GM23338 (cell line): ENCODE measurements around the gene CFAP410. TPM values are rescaled to one million over a fixed set of nuclear protein-coding genes. Genes with fewer than 3 reads are reported as not detected.

Experiments
- ATAC-seq: fragments of 200-7000 bp; cut with Tn5 transposase; 3 replicates; pipeline ENCODE4 v1.9.1; 2020
- DNase-seq: peaks from one replicate; pipeline ENCODE4 v3.0.0-alpha.2; 2015; ENCODE audit warnings: low spot score
- H2AFZ ChIP-seq: fragments of 200-600 bp; sonication (generic); 2 replicates; pipeline ENCODE4 v1.8.0; 2016; ENCODE audit warnings: antibody characterized with exemption, mild to moderate bottlenecking, moderate library complexity
- H3F3A ChIP-seq: fragments of 200-600 bp; sonication (generic); replicated peaks from 2 replicates; pipeline ENCODE4 v1.8.0; 2017; ENCODE audit warnings: antibody characterized with exemption, mixed run types, low read depth
- H3K27ac ChIP-seq: fragments of 200-600 bp; sonication (generic); 2 replicates; pipeline ENCODE4 v1.6.1; 2016; ENCODE audit warnings: low read depth
- H3K27me3 ChIP-seq: fragments of 200-600 bp; sonication (generic); 2 replicates; pipeline ENCODE4 v1.8.0; 2016; ENCODE audit warnings: mild to moderate bottlenecking, mixed run types, moderate library complexity; ENCODE audit not compliant: insufficient read depth
- H3K36me3 ChIP-seq: fragments of 200-600 bp; sonication (generic); 2 replicates; pipeline ENCODE4 v1.8.0; 2016; ENCODE audit warnings: mild to moderate bottlenecking; ENCODE audit not compliant: insufficient read depth
- H3K4me1 ChIP-seq: fragments of 200-600 bp; sonication (generic); 2 replicates; pipeline ENCODE4 v1.8.0; 2016; ENCODE audit warnings: mild to moderate bottlenecking, moderate library complexity; ENCODE audit not compliant: insufficient read depth
- H3K4me2 ChIP-seq: fragments of 200-600 bp; sonication (generic); 2 replicates; pipeline ENCODE4 v1.7.1; 2017; ENCODE audit warnings: mixed run types
- H3K4me3 ChIP-seq: fragments of 200-600 bp; sonication (generic); 2 replicates; pipeline ENCODE4 v1.6.1; 2016; ENCODE audit warnings: mixed run types
- H3K79me2 ChIP-seq: fragments of 200-600 bp; sonication (generic); replicated peaks from 2 replicates; pipeline ENCODE4 v1.8.0; 2017; ENCODE audit warnings: mild to moderate bottlenecking; ENCODE audit not compliant: insufficient read depth
- H3K9me2 ChIP-seq: fragments of 200-600 bp; sonication (generic); 2 replicates; pipeline ENCODE4 v1.8.0; 2017; ENCODE audit not compliant: insufficient read depth
- H4K20me1 ChIP-seq: fragments of 200-600 bp; sonication (generic); replicated peaks from 2 replicates; pipeline ENCODE4 v1.8.0; 2017; ENCODE audit warnings: mild to moderate bottlenecking; ENCODE audit not compliant: insufficient read depth
- H3K27ac Mint-ChIP-seq: 2 replicates; pipeline ENCODE4 v1.8.0; 2020; ENCODE audit warnings: inconsistent platforms, mild to moderate bottlenecking, moderate library complexity, mixed read lengths
- H3K27me3 Mint-ChIP-seq: 3 replicates; pipeline ENCODE4 v1.8.0; 2022; ENCODE audit warnings: low read depth, mild to moderate bottlenecking, moderate library complexity, mixed read lengths, inconsistent platforms; ENCODE audit not compliant: insufficient read depth, poor library complexity
- H3K36me3 Mint-ChIP-seq: 3 replicates; pipeline ENCODE4 v1.8.0; 2021; ENCODE audit warnings: low read depth, mild to moderate bottlenecking, inconsistent platforms, moderate library complexity, mixed read lengths
- H3K4me1 Mint-ChIP-seq: 3 replicates; pipeline ENCODE4 v1.8.0; 2020; ENCODE audit warnings: mild to moderate bottlenecking, inconsistent platforms, mixed read lengths
- H3K4me3 Mint-ChIP-seq: 3 replicates; pipeline ENCODE4 v1.8.0; 2021; ENCODE audit warnings: moderate library complexity, mild to moderate bottlenecking, inconsistent platforms, mixed read lengths
- H3K9me3 Mint-ChIP-seq: 3 replicates; pipeline ENCODE4 v1.8.0; 2020; ENCODE audit warnings: moderate library complexity, mild to moderate bottlenecking, inconsistent platforms, mixed read lengths
- CREB1 ChIP-seq: fragments of 250-450 bp; sonication (Bioruptor Pico); IDR thresholded peaks from 2 replicates; pipeline ENCODE4 v1.5.0; 2020; ENCODE audit warnings: low read depth, mild to moderate bottlenecking, moderate library complexity
- CTCF ChIP-seq, 2 experiments: fragments of 200-600 bp in 1 of 2; sonication (generic) in 1 of 2; conservative IDR thresholded peaks; 2 replicates each; pipeline versions ENCODE4 v1.5.1 to v1.6.1; 2016 to 2017; ENCODE audit warnings: antibody characterized with exemption in 2 of 2, low read depth in 2 of 2, mild to moderate bottlenecking in 2 of 2, moderate library complexity in 1 of 2
- ETS1 ChIP-seq: IDR thresholded peaks from 2 replicates; pipeline ENCODE4 v1.6.1; 2016; ENCODE audit warnings: antibody characterized with exemption
- EZH2 ChIP-seq: fragments of 200-600 bp; sonication (generic); IDR thresholded peaks from one replicate; pipeline ENCODE4 v1.8.0; 2017; ENCODE audit warnings: antibody characterized with exemption, mild to moderate bottlenecking, low read depth; ENCODE audit not compliant: unreplicated experiment
- EZH2phosphoT487 ChIP-seq: fragments of 200-600 bp; sonication (generic); IDR thresholded peaks from one replicate; pipeline ENCODE4 v1.8.1; 2018; ENCODE audit warnings: antibody characterized with exemption; ENCODE audit not compliant: unreplicated experiment
- JUNB ChIP-seq: IDR thresholded peaks from one replicate; pipeline ENCODE4 v1.6.1; 2016; ENCODE audit warnings: antibody characterized with exemption; ENCODE audit not compliant: unreplicated experiment
- NANOG ChIP-seq: IDR thresholded peaks from 2 replicates; pipeline ENCODE4 v1.6.1; 2016; ENCODE audit warnings: antibody characterized with exemption, borderline replicate concordance
- POLR2AphosphoS5 ChIP-seq: IDR thresholded peaks from 2 replicates; pipeline ENCODE4 v1.6.1; 2016; ENCODE audit warnings: antibody characterized with exemption, low read depth
- REST ChIP-seq: IDR thresholded peaks from one replicate; pipeline ENCODE4 v1.6.1; 2018; ENCODE audit warnings: antibody characterized with exemption; ENCODE audit not compliant: unreplicated experiment
- STAT1 ChIP-seq: IDR thresholded peaks from one replicate; pipeline ENCODE4 v1.6.1; 2016; ENCODE audit warnings: antibody characterized with exemption; ENCODE audit not compliant: unreplicated experiment
- ZNF114 ChIP-seq: fragments of 250-450 bp; sonication (Bioruptor Pico); IDR thresholded peaks from 2 replicates; pipeline ENCODE4 v1.5.0; 2020; ENCODE audit warnings: mild to moderate bottlenecking, moderate library complexity
- ZNF331 ChIP-seq: fragments of 250-450 bp; sonication (Bioruptor Pico); IDR thresholded peaks from 2 replicates; pipeline ENCODE4 v1.5.0; 2020; ENCODE audit warnings: low read depth, mild to moderate bottlenecking, moderate library complexity
- polyA plus RNA-seq: library from polyadenylated mRNA; unstranded; fragments of >200 nt; fragmentation: Nextera tagmentation; extraction: Ambion mirVana; gene quantifications from 2 replicates; pipeline ENCODE4 v1.2.1, GENCODE V29; 2016
- total RNA-seq: library from RNA; depleted of rRNA; stranded (reverse); fragments of >200 nt; shearing (Covaris generic); gene quantifications from 2 replicates; pipeline ENCODE4 v1.2.3, GENCODE V29; 2014

CFAP410 gene
- total and polyA plus RNA-seq, 2 experiments from 2014 or later = 11.0 to 24.0 TPM

GRCh38 chr21:44331209-44331608 lies 8.0 kb downstream of the CFAP410 start (continued):
- TF ChIP-seq ETS1 (no peak), NANOG (no peak), REST (no peak), POLR2AphosphoS5 (no peak), CREB1 (no peak), ZNF331 (CRISPR knock-in tag) (no peak), EZH2 (no peak), ZNF114 (no peak)

- ATAC-seq (peak; percentile 4; the same call in 2 of the 3 replicates), DNase-seq (no peak)
- Histone ChIP-seq H3K4me3 (no peak overlapping the region), H3K79me2 (no peaks in the 10 kb centered on the region), H3K27ac (no peak overlapping the region), H3K4me2 (no peak overlapping the region), H2AFZ (no peak overlapping the region), H4K20me1 (no peaks in the 10 kb centered on the region), H3K27me3 (no peaks in the 10 kb centered on the region), H3K9me2 (no peaks in the 10 kb centered on the region), H3K4me1 (no peaks in the 10 kb centered on the region), H3K36me3 (no peaks in the 10 kb centered on the region), H3F3A (no peaks in the 10 kb centered on the region)
- Mint-ChIP-seq H3K27me3 (peaks cover 3% of the 10 kb centered on the region), H3K27ac (no peak overlapping the region), H3K36me3 (no peaks in the 10 kb centered on the region; the same call in 2 of the 3 replicates), H3K9me3 (no peaks in the 10 kb centered on the region), H3K4me3 (no peak overlapping the region), H3K4me1 (no peaks in the 10 kb centered on the region)
- TF ChIP-seq EZH2phosphoT487 = no peak
- TF ChIP-seq STAT1 = no peak
- TF ChIP-seq POLR2AphosphoS5 = no peak
- TF ChIP-seq ETS1 = no peak
- no peak for TF ChIP-seq CTCF (conservative IDR thresholded peaks at IDR 0.05; ENCODE audit: low read depth in 2 of 2)
- no peak for TF ChIP-seq EZH2
- TF ChIP-seq JUNB = no peak
- TF ChIP-seq ZNF114 = no peak
- no peak for TF ChIP-seq ZNF331 (CRISPR knock-in tag)
- no peak for TF ChIP-seq CREB1
- TF ChIP-seq NANOG = no peak
Measured at GRCh38 chr21:44330698-44331097, 8.5 kb downstream of the CFAP410 start.
